ENCODE results near the gene ACAD11.

ACAD11 gene

DNA sequence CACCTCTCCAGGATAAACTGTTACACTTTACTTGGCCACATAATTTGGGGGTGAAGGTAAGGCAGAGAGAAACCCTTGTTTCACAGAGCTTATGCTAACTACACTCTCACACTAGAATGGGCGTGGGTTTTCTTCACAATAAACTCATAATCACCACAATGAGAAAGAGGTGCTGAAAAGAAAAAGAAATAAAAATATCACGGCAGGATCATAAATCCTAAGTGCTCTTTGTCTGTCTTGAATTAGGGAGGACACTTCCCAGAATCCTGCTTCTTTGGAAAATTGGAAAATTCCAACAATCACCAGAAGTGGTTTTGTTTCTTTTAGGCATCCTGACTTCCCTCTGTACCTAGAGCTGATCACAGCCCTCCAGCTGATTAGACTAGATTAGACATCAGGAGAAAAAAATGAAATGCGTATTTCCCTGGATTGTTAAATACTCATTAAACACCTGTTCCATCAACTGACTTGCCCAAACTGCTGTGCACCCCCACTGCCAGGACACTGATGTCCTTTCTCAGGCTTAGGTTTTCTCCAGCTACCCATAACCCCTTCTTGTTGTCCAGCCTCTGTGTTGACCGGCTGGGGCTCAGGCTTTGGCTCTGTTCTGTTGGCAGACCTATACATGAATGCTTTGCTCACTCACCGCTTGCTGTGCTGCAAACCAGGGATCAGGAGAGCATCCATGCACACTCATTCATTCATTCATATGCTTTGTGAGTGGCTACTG lies 104.1 kb downstream of the ACAD11 start:
- no peak for DNase-seq

DNA sequence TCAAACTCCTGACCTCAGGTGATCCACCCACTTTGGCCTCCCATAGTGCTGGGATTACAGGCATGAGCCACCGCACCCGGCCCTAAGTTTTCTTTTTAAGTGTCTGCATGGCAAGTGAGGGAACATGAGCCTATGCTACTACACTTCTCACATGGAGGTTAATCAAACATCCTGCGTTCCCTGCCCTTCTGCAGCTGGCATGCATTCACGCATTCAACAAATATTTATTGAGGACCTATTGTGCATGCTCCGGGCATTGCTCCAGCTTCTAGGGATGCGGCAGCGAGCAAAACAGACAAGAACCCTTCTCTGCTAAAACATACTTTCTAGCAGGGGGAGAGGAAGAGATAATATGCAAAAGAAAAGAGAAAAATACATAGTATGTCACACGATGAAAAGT lies 105.2 kb downstream of the ACAD11 start:
- DNase-seq = peak in 5 of 56 donors; percentile 1 to 33 (median 5)

DNA sequence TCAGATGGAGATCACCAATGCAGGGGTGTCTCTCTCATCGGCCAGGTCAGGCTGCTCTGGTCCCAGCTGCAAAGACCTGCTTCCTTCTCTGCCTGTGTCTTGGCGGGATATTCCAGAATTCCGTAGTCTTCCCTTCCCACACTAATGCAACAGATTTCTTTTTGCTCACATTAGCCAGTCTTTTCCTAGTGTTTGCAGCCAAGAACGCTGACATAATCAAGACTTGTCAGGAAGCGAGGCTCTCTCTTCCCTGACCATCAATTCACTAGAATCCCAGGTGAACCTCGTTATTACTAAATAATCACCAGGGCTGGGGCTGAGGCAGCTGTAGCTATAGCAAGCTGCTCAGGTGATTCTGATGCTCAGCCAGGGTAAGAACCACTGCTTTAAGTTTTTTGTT lies 105.8 kb downstream of the ACAD11 start:
- no peak for DNase-seq

DNA sequence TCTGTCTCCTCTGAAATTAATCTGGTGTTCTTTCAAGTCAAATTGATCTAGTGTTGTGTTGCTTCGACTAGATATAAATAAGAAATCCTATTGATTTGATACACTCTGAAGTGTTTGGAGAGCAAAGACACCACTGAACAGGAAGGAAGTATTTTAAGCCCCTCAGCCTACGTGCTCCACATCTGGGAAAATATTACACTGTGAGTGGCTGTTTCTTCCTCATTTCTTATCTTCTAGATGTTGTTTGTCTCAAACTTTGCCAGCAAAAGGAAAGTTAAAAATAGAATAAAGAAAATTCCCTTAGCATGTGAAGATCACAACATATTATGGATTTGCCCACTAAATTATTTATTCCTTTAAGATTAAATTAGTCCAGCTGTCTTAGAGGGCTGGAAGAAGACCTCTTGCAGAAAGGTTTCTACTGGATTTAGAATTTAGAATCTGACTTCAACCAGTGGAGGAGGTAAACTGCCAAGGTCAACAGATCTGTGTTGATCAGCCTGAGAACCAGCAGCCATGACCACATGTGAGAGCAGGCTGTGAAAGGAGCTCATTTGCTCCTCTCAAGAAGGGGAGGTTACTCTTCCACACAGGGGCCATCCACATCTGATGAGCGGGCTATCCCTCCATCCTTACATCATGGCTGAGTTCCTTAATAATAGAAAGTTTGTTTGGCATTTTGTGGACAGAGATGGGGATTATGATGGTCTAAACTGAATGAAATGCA lies 108.9 kb downstream of the ACAD11 start:
- DNase-seq = no peak

DNA sequence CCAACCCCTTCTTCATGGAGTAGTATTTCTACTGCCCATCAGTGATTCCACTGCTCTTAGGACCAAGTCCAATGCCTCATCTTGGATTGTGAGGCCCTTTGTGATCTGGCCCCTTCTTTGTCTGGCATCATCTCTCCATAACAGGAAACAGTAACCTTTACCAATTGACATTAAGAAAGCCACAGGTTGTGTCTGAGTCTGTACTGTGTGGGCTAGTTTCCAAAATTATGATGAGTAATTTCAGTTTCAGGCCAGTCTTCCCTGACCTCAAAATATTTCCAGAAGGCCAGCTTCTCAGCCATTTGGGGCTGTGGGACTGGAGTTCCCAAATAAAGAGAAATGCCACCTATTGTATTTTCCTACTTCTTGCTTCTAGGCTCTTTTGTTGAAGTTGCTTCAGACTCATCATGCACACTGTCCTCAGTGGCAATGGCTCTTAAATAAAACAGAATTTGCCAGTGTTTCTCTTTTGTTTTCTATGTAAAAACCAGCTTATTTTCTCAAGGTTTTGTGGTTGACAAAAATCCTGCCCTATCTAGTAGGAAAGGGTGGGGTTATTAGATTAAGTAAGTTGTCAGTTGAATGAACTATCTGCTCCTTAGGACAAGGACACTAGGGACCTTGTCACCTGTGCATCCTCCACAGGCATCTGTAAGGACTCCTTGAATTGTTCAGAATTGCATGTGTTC lies 109.6 kb downstream of the ACAD11 start:
- DNase-seq = no peak

DNA sequence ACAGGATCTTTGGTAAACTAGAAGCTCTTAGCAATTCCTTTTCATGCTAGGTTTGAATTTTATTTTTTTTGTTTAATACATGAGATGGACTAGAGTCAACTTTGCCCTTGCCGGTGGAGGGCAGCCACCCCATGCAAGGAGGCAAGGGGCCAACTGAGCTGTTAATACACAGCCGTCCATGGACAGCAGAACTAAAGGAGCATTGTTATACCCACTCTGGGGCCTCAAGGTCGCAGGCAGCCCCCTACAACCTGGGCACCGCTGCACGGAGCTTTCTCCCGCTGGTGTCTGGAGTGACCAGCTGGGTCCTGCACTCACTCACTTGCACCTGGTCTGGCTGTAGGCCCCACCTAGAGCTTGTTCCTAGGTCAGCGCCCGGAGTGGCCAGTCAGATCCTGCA lies 110.4 kb downstream of the ACAD11 start:
- DNase-seq = no peak

DNA sequence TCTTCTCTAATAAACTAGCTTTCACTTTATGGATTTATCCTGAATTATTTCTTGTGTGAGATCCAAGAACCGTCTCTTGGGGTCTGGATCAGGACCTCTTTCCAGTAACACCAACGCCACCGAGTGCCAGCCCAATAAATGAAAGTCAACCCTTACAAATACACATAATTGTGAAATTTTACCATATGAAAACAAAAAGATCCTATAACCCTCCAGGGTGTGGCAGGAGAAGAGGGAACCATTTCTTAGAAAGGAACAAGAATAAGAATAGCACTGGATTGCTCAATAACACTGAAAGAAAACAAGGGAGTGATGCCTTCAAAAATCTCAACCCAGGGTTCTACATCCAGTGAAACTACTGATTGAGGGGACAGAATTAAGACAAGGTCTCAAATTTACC lies 114.1 kb downstream of the ACAD11 start:
- no peak for DNase-seq

DNA sequence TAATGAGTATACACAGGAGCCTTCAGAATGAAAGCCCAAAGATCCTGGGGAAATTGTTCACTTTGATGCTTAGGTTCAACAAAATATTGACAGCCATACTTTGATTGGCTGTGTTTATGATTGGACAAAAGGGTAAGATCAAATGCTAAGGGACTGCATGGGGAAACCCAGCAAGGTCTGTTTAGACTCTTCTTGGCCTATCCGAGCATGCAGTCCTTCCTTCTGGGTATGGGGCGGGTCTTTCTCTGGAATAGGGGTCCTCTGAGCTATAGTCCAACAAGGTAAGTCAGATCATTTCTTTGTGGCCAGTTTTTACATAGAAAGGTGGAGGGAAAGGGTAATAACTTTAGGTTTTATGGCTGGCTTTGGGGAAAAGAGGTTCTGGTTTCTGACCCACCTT lies 115.5 kb downstream of the ACAD11 start:
- no peak for DNase-seq

DNA sequence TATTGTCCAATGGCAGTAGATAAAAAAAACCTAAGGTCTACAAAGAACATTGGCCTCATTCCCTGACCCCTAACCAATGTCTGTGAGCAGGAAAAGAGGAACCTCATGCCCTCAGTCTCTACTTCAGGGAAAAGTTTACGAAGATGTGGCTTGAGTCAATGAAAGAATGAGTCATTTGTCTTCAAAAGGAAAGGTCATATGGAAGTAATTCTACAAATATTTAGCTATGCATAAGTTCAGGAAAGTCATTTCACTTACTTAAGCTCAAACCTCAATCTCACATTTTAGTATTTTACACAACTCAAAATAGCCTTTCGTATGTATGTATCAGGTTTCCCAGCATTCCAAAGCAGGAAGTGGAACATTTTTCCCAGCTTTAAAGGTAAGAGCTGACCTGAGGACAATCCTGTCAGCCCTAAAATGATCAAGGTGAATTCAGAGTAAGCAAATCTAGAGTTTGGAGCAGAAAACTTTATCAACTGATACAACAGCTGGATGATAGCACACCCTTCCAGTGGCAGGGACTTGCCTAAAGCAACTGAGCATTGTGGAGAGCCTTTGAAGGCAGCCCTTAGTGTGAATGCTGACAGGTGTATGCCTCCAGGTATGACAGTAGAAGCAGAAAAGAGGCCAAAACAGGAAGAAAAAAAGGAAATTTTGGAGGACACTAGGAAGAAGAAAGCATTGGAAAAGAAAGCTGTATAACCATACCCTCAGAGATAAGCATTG lies 116.4 kb downstream of the ACAD11 start:
- DNase-seq = no peak

DNA sequence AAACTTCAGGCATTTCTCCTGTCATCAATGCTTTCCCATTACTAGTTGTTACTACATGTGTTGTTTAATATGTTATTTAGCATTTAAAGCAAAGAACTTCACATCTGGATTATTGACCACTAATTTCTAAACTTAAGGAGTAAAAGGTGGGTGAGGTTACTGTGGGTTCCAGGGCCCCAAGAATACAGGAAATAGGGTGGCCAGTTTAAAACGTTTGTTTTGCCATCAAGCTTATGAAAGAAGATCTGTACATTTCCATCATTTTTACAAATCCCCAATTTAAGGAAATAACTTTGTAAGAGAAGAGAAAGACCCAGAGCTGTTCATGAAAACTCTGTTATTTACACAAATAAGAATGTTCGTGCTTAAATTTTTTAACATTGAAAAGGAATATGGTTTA lies 117.0 kb downstream of the ACAD11 start:
- no peak for DNase-seq

DNA sequence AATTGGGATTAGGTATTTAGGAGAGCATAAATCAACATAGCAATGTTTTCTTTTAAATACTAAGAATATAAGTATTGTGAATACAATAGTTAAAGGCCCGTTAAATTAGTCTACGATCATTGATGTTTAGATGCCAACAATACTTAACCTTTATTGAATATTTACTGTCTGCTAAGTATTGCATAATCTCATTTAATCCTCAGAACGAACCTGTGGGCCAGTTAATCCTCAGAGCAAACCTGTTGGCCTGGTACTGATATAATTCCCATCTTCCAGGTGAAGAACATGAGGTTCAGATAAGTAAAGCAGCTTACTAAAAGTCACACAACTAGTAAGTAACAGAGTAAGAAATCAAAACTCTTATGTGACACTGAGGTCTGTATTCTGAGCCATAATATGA lies 119.9 kb downstream of the ACAD11 start:
- DNase-seq = no peak

DNA sequence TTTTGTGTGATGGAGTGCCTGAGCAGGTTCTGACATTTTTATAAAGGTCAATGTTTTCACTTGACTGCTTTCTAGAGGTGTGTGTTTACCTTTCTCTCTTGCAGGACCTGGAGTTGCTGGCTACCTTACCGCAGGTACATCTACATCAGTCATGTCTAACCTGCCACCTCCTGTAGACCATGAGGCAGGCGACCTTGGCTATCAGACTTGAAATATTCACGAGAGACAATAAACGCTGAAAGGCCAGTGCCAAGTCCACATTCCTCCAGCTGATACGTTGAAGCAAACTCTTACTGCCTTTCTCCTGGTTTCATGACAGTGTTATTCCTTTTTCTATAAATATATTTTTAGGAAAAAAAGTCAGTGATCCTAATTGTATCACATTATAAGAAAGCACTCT lies 121.5 kb downstream of the ACAD11 start:
- DNase-seq = no peak

DNA sequence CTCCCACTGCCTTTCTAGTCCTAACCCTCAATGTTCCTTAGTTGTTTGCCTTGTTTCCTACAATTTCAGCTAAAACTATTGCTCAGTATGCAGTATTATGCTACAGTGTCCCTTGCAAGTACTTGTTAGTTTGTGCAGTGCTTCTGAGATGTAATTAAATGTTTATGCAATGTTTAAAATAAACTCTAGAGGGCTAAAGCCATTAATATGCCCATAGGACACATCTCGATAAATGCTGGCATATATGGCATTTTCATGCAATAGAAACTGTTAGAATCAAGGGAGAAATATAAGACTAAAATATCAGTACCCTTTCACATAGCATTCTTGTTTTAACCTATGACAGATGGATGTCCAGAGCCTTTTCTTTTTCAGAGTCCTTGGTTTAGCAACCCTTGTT lies 122.3 kb downstream of the ACAD11 start:
- no peak for DNase-seq

DNA sequence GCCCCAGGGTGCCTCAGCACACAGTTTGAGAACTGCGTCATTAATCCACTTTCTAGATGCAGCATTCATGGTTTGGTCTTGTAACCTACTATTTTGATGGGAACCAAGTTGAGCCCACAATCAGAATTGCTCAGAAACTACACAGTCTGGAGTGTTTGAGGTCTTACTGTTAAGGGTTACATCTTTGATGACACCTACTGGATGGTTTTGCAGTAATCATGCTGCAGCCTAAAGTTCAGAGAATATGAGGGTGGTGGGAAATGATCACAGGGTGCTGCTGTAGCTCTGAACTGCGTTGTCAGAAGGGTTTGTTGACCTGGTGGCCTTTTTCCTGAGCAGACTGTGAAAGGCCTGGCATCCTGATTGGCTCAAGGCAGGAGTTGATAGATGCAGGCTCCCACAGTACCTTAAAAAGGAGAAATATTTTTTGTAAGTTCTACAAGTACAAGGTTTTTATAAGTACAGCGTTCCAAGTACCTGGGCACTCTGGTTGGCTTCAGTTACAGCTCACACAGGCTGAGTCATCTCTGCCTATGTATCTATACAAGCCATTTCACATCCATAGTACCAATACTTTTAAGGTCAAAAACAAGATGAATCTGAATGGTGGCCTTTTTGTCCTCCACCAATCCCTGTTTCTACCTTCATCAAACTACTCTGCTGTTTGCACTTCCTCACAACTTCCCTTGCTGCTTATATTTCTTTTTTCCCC lies 123.0 kb downstream of the ACAD11 start:
- DNase-seq = no peak

DNA sequence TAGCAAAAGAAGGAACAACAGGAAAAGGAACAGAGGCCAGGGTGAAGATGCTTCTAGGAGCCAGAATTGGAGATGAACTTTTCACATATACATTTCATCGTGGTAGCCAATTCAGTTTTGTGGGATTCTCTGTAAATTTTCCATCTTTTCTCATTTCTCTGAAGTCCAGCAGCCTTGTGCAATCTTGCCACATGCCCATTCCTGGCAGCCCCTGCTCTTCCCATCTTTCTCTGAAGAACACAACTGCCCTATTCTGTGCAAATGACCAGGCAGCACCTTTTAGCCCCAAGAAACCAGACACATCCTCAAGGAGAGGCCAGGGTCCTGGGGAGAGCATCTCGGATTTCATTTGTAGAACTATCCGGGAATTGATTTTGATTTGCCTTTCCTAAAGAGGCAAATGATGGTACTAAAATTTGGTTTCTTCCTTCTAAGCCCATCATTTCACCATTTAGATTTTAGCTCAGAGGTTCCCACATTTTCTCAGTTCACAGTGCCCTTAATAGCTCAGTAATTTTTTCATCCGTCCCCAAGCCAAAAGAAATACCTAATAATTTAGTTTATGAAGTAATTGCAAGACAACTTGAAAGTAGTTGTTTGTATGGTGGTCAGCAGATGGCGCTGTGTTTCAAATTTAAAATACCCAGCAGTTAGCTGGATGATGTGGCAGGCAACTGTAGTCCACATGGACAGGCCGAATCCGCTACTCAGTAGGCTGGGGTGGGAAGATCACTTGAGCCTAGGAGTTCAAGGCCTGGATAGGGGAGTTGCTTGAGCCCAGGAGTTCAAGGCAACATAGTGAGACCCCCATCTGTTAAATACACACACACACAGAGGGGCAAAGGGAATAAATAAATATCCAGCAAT lies 123.8 kb downstream of the ACAD11 start:
- DNase-seq = peak in 39 of 56 donors; percentile 2 to 77 (median 19)

DNA sequence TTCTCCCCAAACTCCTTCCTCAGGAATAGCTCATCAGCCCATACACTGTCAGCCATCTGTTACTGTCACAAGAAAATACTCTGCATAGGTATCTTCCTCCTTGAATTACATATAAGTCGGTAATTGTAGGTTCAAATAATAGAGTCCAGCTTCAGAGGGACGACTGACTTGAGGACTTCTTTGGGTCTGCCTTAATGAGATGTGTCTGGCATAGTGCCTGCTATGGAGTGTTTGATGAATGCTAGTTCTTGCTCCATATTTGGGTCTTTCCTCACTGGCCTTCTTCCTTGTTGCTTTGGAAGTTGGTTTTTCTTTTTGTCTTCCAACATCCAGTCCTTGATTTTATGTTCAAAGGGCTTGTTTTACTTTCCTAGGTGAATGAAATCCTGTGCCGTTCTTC lies 129.0 kb downstream of the ACAD11 start:
- DNase-seq = no peak

DNA sequence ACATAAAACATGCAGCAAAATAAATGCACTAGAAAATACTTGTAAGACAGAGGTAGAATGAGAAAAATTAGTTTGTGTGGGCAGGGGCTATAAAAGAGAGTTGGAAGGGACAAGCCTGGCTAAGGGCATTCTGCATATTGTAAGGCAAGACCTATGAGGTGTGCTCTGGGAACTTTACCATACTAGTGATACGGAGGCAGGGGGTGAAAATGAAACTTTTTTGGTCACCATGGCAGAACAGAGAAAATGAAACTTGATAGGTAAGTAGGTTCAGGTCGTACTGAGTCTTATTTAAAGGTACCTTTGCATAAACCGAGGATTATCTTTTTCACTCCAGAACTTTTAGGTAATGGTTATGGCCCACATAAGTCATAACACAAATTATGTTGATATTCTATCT lies 137.3 kb downstream of the ACAD11 start:
- no peak for DNase-seq

DNA sequence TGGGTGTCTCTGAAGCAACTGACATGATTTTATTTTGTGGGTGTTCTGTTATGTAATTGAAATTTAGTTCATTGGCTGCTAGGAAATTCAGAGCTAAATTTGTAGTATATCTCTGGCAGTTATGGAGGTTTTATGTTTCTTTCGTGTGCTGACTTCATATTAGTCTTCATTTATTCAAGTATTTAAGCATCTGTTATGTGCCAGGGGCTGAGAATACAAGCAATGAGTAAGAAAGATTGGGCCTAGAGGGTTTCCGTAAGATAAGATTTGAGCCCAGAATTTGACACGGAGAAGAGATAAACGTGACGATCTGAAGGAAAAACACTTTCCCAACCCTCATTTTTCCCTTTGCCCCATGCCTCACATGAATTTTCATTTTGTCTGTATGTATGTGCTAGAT lies 137.7 kb downstream of the ACAD11 start:
- DNase-seq = no peak

DNA sequence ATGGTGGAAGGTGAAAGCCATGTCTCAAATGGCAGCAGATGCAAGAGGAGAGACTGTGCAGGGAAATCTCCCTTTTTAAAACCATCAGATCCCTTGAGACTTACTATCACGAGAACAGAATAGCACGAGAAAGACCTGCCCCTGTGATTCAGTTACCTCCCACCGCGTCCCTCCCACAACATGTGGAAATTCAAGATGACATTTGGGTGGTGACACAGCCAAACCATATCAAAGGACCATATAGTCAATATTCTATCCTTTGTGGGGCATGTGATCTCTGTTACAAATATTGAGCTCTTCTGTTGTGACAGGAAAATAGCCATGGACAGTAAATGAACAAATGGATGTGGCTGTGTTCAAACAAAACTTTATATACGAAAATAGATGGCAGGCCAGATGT lies 139.7 kb downstream of the ACAD11 start:
- DNase-seq = no peak

DNA sequence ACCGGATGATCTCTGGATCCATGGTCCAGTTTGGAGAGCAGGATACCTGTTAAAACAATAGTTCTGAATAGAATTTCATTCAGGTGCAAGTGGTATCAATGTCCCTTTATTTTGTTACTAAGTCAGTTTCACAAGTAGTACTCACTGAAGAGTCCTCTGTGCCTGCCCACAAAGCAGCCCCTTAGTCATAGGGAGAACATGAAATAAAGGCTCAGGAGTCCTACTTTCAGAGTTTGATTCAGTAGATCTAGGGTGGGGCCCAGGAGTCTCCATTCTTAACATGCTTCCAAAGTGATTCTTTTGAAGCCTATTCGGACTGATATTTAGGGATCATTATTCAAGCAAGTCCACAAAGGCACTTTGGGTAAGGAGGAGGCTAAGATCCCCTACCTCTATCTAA lies 142.3 kb downstream of the ACAD11 start:
- no peak for DNase-seq

Measured in amygdala (tissue), 56 donors.